Ureter (tissue), 1 donor: Measurements from ENCODE around the gene INVS. TPM values are rescaled to one million over a fixed set of nuclear protein-coding genes. Genes with fewer than 3 reads are reported as not detected.
"Not testable (repeated sequence)": the region's sequence is repeated elsewhere in the genome, so short reads cannot be mapped to it uniquely, and the experiment has no call there.

Experiments
- DNase-seq: peaks from one replicate; pipeline ENCODE4 v3.0.0-alpha.2; 2020; ENCODE audit warnings: low spot score
- total RNA-seq: library from RNA; stranded (reverse); gene quantifications from one replicate; pipeline ENCODE4 v1.2.4, GENCODE V29; 2023
- donor health status: DM: yes; HTN: yes; CAD: no.

INVS gene
- total RNA-seq, 1 donor from 2014 or later, result 24.1 TPM

DNA sequence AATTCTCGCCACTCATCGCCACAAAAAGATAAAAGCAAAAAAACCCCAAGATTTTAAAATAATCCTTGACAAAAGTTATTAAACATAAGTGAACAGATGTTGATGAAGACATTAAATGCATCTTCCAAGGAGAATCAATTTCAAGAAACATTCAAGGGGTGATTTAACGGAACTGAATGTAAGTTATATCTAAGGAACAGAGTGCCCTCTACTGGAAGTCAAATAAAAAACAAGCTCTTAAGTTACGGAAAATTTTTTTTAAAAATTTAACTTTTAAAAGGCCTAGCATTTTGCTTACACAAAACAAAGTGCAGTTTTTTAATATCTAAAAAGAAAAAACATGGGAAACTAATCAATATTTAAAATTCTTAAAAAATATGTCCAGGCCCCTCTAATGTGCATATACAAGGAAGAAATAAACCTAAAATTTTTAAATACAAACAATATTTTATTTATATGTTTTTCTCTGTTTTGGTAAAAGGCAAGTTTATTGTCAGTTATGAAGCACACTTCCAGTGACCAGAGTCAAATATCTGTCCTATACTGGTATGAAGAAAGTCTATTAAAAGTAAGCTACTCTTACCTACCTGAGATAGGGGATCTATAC lies 225.7 kb downstream of the INVS start:
- no peak for DNase-seq

DNA sequence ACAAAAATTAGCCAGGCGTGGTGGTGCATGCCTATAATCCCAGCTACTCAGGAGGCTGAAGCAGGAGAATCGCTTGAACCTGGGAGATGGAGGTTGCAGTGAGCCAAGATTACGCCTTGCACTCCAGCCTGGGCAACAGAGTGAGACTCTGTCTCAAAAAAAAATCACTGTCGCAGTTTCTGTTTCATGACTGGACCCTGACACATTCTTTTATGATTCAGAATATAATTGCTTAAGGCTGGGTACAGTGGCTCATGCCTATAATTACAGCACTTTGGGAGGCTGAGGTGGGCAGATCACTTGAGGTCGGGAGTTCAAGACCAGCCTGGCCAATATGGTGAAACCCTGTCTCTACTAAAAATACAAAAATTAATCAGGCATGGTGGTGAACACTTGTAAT lies 239.7 kb downstream of the INVS start:
- not testable (repeated sequence) for DNase-seq

DNA sequence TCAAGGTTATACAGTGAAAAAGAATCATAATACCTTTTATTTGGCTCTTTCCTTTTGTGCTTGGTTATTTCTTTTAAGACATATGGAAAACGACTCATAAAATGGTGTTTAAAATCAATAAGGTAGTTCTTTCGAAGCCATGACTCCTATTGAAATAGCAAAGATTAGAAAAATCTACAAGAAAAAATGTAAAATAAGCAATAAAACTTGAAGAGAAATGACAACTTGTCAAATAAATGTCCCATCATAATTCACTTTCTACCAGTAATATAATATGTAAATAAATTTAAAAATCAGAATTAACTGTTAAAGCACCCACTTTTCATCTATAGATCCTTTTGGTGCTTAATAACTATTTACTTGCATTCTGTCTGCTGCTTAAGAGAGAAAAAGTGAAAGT lies 241.2 kb downstream of the INVS start:
- no peak for DNase-seq

DNA sequence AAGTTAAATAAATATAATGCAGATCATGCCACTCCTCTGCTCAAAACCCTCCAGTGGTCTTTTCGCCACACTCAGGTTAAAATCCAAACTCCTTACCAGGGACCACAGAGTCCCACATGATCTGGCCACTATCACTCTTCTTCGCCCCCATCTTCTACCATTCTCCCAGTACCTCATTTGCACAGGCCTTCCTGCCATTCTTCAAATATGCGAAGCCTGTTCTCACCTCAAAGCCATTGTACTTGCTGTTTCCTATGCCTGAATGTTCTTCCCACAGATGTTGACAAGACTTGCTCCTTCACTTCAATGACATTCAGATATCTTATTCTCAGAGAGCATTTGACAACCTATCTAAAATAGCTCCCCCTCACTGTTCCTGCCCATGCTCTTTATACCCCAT lies 242.8 kb downstream of the INVS start:
- DNase-seq, result no peak

DNA sequence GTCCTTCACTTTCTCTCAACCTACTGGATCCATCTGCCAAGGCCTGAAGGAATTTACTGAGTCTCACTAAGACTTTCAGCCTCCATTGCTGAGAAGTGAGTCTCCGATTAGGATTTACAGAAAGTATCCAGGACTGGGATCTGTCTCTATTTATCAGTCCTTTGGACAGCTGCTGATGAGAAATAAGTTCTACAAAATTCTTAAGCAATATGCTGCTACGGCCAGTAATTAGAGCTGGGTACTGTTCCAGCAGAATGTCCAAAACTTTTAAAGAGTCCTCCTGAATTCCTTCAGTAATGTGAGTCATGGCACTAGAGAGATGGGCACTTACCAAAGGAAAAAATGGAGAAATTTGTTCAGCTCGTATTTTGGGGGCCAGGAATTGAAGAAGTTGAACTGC lies 247.8 kb downstream of the INVS start:
- DNase-seq, result no peak

DNA sequence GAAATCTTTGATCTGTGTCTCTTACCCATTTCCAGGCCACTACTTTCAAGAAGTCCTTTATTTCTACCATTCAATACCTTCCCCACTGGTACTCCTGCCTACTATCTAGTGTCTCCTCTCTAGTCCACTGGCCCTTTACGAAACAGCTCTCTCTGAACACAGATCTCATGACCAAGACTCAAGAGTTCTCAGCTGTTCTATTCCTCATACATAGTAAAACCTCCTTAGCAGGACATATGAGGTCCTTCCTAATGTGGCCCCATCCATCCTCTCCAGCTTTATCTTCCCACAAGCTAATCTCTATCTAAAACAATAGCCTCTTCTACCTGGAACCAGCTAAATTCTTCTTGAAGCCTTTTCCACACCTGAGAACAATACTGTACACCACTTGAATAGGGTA lies 251.1 kb downstream of the INVS start:
- no peak for DNase-seq

Other genes with a start within 250 kb of the INVS start
- gene STX17, start 192.6 kb upstream of the INVS start, total RNA-seq, result 54.0 TPM
- 21.4 TPM for gene ERP44, start 243 bp upstream of the INVS start, total RNA-seq